GM19240 (cell line): ENCODE data around the gene FRYL.
"Not testable (repeated sequence)": the region's sequence is repeated elsewhere in the genome, so short reads cannot be mapped to it uniquely, and the experiment has no call there.

Experiments
- DNase-seq: peaks from one replicate; pipeline ENCODE4 v3.0.0; 2011; ENCODE audit warnings: low spot score; ENCODE audit not compliant: insufficient read length

The FRYL gene

DNA sequence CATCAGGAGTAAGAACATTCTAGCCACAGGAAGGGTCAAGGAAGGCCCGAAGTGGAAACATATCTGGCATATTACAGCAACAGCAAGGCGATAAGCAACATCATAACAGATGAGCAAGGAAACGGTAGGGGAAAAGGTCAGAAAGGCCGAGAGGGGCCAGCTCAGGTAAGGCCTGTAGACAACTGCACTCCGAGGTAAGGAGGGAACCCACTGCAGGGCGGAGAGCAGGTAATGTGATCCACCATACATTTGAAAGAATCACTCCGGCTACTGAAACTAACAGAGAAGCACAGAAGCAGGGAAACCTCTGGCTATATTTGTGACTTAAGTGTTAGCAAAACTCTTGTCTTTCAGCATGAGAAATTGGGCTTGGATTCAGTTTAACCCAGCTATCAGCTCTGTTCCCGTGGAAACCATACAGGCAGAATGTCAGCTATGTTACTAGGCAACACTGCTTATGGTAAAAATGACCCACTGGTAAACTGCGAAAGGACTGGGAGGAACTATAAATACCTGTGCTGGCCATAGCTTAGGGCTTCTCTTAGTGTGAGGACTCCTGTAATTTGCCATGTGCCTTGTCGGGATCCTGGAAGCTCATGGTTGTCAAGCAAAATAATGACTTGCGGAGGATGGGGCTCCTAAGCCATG is 31.0 kb downstream of the FRYL start:
- DNase-seq = no peak

GRCh38 chr4:48746608-48747362 is 33.3 kb downstream of the FRYL start:
- no peak for DNase-seq

DNA sequence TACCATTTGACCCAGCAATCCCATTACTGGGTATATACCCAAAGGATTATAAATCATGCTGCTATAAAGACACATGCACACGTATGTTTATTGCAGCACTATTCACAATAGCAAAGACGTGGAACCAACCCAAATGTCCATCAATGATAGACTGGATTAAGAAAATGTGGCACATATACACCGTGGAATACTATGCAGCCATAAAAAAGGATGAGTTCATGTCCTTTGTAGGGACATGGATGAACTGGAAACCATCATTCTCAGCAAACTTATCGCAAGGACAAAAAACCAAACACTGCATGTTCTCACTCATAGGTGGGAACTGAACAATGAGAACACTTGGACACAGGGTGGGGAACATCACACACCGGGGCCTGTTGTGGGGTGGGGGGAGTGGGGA is 34.9 kb downstream of the FRYL start:
- DNase-seq = not testable (repeated sequence)

DNA sequence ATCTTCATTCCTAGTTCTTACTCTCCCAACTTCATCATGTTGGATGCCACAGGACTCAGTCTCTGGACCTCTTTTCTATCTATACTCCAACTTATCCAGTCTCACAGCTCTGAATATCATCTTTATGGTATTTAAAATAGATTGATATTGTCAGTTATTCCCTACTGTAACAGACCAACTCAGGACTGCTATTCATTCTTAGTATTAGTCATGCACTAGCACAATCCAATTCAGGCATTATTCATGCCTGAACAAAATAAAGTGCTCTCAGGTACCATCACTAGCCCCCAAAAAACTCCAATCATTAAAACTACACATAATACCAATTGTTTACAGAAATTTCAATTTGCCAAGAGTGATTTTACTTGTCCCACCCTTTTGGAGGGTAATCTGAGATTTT is 37.7 kb downstream of the FRYL start:
- DNase-seq = no peak

DNA sequence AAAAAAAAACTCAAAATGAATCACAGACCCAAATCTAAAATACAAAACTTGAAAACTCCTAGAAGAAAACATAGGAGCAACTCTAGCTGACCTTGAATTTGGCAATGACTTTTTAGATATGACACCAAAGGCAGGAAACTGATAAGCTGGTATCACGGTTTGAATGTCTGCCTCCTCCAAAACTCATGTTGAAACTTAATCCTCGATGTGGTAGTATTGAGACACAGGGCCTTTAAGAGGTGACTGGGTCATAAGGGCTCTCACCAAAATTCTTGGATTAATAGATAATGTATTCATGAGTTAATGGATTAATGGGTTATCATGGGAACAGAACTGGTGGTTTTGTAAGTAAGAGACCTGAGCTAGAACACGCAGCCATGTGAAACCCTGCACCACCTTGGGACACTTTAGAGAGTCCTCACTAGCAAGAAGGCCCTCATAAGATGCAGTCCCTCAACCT is 40.5 kb downstream of the FRYL start:
- DNase-seq = no peak

GRCh38 chr4:48738856-48739255 is 41.2 kb downstream of the FRYL start:
- DNase-seq = no peak

DNA sequence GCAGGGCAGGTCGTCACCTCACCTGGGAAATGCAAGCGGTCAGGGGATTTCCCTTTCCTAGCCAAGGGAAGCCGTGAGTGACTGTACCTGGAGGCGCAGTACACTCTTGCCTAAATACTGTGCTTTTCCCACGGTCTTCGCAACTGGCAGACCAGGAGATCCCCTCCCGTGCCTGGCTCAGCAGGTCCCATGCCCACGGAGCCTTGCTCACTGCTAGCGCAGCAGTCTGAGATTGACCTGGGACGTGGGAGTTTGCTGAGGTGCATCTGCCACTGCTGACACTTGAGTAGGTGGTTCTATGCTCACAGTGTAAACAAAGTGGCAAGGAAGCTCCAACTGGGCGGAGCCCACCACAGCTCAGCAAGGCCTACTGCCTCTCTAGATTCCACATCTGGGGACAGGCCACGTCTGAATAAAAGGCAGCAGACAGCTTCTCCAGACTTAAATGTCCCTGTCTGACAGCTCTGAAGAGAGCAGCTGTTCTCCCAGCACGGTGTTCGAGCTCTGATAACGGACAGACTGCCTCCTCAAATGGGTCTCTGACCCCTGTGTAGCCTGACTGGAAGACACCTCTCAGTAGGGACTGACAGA is 51.1 kb downstream of the FRYL start:
- DNase-seq = not testable (repeated sequence)

- DNase-seq = no peak
Observed at GRCh38 chr4:48727666-48728459, 52.2 kb downstream of the FRYL start.

DNA sequence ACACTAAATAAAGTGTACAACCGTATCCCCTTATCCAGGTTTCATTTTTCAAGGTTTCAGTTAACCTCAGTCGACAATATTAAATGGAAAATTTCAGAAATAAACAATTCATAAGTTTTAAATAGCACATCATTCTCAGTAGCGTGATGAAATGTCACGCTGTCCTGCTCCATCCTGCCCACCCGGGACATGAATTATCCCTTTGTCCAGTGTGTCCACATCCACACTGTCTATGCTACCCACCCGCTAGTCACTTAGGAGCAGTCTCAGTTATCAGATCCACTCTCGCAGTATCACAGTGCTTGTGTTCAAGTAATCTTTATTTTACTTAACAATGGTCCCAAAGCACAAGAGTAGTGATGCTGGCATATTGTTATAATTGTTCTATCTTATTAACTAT is 54.7 kb downstream of the FRYL start:
- no peak for DNase-seq

- no peak for DNase-seq
Observed at GRCh38 chr4:48722509-48723446, 57.3 kb downstream of the FRYL start.

DNA sequence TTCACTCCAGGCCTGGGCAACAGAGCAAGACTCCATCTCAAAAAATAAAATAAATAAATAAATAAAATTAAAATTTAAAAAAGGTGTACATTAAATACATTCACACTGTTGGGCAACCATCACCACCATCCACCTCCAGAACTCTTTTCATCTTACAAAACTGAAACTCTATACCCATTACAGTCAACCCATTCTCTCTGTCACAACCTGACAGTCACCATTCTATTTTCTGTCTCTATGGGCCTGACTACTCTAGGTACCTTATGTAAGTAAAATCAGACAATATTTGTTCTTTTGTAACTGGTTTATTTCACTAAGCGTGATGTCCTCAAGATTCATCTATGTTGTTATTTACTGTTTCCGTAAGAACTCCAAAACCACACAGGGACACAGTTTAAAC is 59.6 kb downstream of the FRYL start:
- DNase-seq = no peak

- no peak for DNase-seq
Observed at GRCh38 chr4:48718818-48719465, 61.1 kb downstream of the FRYL start.

GRCh38 chr4:48716285-48716684 is 63.8 kb downstream of the FRYL start:
- DNase-seq = not testable (repeated sequence)

DNA sequence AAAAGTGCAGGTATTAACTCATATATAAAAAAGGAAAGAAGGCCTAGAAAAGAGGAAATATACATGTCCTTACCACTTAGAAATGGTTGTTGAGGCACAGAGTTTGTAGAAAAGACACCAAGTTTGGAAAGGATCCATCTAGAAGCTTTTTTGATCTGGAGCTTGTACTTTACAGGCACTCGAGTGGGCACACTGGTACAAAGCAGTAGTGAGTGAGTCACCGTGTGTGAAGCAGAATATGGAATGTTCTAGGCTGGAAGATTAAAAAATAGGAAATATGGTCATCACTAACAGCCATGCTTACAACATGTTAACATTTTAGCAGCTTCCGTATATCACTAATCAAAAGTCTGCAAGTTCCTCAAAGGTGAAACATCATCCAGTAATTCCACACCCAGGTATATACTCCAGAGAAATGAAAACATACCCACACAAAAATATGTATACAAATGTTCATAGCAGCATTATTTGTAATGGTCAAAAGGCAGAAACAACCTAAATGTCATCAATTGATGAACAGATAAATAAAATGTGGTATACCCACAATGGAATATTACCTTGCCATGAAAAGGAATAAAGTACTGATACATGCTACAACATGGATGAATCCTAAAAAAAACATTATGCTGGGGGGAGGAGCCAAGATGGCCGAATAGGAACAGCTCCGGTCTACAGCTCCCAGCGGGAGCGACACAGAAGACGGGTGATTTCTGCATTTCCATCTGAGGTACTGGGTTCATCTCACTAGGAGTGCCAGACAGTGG is 69.5 kb downstream of the FRYL start:
- DNase-seq = no peak

DNA sequence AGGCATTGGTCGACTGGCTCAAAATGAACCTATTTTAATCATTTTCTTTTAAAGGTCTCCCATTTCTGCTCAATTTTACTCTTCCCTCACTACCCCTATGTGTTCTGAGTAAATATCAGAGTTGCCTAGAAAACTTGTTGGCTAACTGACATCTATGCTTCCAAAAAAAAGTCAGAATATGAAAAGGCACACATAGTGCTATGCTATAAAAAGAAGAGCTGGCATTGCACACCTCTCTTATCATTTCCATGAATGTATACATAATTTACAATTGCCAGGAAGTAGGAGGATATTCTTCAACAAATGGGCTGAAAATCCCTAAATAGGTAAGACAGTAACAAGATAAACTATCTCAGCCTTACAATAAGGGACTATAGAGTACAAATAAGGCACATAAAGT is 70.2 kb downstream of the FRYL start:
- DNase-seq = no peak

DNA sequence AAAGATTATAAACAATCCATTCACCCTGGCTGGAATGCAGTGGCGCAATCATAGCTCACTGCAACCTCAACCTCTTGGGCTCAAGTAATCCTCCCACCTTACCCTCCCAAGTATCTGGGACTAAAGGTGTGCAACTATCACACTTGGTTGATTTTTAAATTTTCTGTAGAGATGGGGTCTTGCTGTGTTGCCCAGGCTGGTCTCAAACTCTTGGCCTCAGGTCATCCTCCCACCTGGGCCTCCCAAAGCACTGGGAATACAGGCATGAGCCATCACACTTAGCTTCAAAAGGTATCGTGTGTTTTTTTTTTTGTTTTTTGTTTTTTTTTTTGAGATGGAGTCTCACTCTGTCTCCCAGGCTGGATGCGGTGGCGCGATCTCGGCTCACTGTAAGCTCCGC is 71.5 kb downstream of the FRYL start:
- no peak for DNase-seq

GRCh38 chr4:48706736-48707135 is 73.3 kb downstream of the FRYL start:
- DNase-seq = no peak

- DNase-seq = no peak
Observed at GRCh38 chr4:48705609-48706008, 74.5 kb downstream of the FRYL start.

- no peak for DNase-seq
Observed at GRCh38 chr4:48704091-48704802, 75.8 kb downstream of the FRYL start.
